Calu3 (cell line): ENCODE results near the gene WARS2. TPM values are rescaled to one million over a fixed set of nuclear protein-coding genes. Genes with fewer than 3 reads are reported as not detected.

Experiments used
- BruUV-seq: library from RNA; stranded (reverse); fragments of 400-500 nt; replicated peaks from 2 replicates; lab custom pipeline; 2021; lab: Mats Ljungman, UMichigan
- CTCF ChIA-PET: fragments of 300-600 bp; sonication (Branson Sonifier 250); formaldehyde crosslinking; loops from one replicate; lab custom pipeline; 2022; ENCODE audit warnings: antibody characterized with exemption; lab: Charles Lee
- DNase-seq: peaks from one replicate; pipeline ENCODE4 v3.0.0; 2022
- H3K27ac Mint-ChIP-seq: one replicate; pipeline ENCODE4 v1.8.0; 2022; ENCODE audit warnings: mixed read lengths; ENCODE audit not compliant: unreplicated experiment
- H3K27me3 Mint-ChIP-seq: one replicate; pipeline ENCODE4 v1.8.0; 2022; ENCODE audit warnings: mixed read lengths; ENCODE audit not compliant: unreplicated experiment
- H3K36me3 Mint-ChIP-seq: one replicate; pipeline ENCODE4 v1.8.0; 2022; ENCODE audit warnings: mild to moderate bottlenecking, moderate library complexity, mixed read lengths; ENCODE audit not compliant: insufficient read depth, unreplicated experiment
- H3K4me1 Mint-ChIP-seq: one replicate; pipeline ENCODE4 v1.8.0; 2022; ENCODE audit warnings: mild to moderate bottlenecking, low read depth, mixed read lengths; ENCODE audit not compliant: unreplicated experiment
- H3K4me3 Mint-ChIP-seq: one replicate; pipeline ENCODE4 v1.8.0; 2022; ENCODE audit warnings: mild to moderate bottlenecking, low read depth, moderate library complexity, mixed read lengths; ENCODE audit not compliant: unreplicated experiment
- H3K9me3 Mint-ChIP-seq: one replicate; pipeline ENCODE4 v1.8.0; 2022; ENCODE audit warnings: low read depth, mixed read lengths; ENCODE audit not compliant: unreplicated experiment
- intact Hi-C: fragments of 100-400 bp; cut with micrococcal nuclease; formaldehyde crosslinking; loops from one replicate; pipeline ENCODE4 v1.10.0; 2022; ENCODE audit not compliant: unreplicated experiment
- total RNA-seq: library from RNA; stranded (reverse); gene quantifications from 2 replicates; pipeline ENCODE4 v1.2.3, GENCODE V29; 2022
- TF ChIP-seq, protein P1 (sequence below): fragments of 200-600 bp; IDR thresholded peaks from one replicate; pipeline ENCODE4 v1.8.0; 2022; ENCODE audit warnings: antibody characterized with exemption; ENCODE audit not compliant: unreplicated experiment

The WARS2 gene
- total RNA-seq, 1 experiment from 2014 or later, result 7.8 TPM

GRCh38 chr1:119116725-119117124 lies 23.7 kb downstream of the WARS2 start:
- no TSS peak for BruUV-seq
- no peak for DNase-seq
- Mint-ChIP-seq H3K36me3 (no peaks in the 10 kb centered on the region), H3K27ac (no peak overlapping the region), H3K4me1 (peaks cover 11% of the 10 kb centered on the region), H3K27me3 (no peaks in the 10 kb centered on the region), H3K9me3 (no peaks in the 10 kb centered on the region), H3K4me3 (no peak overlapping the region)
- intact Hi-C loops, result no loop called here
- TF ChIP-seq, protein P1, sequence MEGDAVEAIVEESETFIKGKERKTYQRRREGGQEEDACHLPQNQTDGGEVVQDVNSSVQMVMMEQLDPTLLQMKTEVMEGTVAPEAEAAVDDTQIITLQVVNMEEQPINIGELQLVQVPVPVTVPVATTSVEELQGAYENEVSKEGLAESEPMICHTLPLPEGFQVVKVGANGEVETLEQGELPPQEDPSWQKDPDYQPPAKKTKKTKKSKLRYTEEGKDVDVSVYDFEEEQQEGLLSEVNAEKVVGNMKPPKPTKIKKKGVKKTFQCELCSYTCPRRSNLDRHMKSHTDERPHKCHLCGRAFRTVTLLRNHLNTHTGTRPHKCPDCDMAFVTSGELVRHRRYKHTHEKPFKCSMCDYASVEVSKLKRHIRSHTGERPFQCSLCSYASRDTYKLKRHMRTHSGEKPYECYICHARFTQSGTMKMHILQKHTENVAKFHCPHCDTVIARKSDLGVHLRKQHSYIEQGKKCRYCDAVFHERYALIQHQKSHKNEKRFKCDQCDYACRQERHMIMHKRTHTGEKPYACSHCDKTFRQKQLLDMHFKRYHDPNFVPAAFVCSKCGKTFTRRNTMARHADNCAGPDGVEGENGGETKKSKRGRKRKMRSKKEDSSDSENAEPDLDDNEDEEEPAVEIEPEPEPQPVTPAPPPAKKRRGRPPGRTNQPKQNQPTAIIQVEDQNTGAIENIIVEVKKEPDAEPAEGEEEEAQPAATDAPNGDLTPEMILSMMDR, result no peak
- CTCF ChIA-PET, result no interaction called here

GRCh38 chr1:119115736-119116135 lies 24.7 kb downstream of the WARS2 start:
- no peaks in the 10 kb centered on the region for H3K27me3 Mint-ChIP-seq
- DNase-seq, result no peak
- H3K27ac Mint-ChIP-seq, result no peak overlapping the region
- intact Hi-C loops, result no loop called here
- H3K36me3 Mint-ChIP-seq, result no peaks in the 10 kb centered on the region
- peaks cover 11% of the 10 kb centered on the region for H3K4me1 Mint-ChIP-seq
- no TSS peak for BruUV-seq
- no peak overlapping the region for H3K4me3 Mint-ChIP-seq
- no peaks in the 10 kb centered on the region for H3K9me3 Mint-ChIP-seq
- CTCF ChIA-PET, result no interaction called here
- TF ChIP-seq, protein P1, result no peak

- DNase-seq, result no peak
- BruUV-seq, result no TSS peak
- H3K27me3 Mint-ChIP-seq, result no peaks in the 10 kb centered on the region
- intact Hi-C loops, result no loop called here
- H3K36me3 Mint-ChIP-seq, result no peaks in the 10 kb centered on the region
- H3K4me1 Mint-ChIP-seq, result peaks cover 11% of the 10 kb centered on the region
- CTCF ChIA-PET, result no interaction called here
- no peaks in the 10 kb centered on the region for H3K9me3 Mint-ChIP-seq
- H3K27ac Mint-ChIP-seq, result no peak overlapping the region
- no peak overlapping the region for H3K4me3 Mint-ChIP-seq
- TF ChIP-seq, protein P1, result no peak
Observed at GRCh38 chr1:119115311-119115710, 25.1 kb downstream of the WARS2 start.

- H3K9me3 Mint-ChIP-seq, result no peaks in the 10 kb centered on the region
- H3K27ac Mint-ChIP-seq, result no peak overlapping the region
- TF ChIP-seq, protein P1, result no peak
- H3K36me3 Mint-ChIP-seq, result no peaks in the 10 kb centered on the region
- CTCF ChIA-PET, result no interaction called here
- BruUV-seq, result no TSS peak
- H3K4me1 Mint-ChIP-seq, result peaks cover 11% of the 10 kb centered on the region
- intact Hi-C loops, result no loop called here
- DNase-seq, result no peak
- H3K4me3 Mint-ChIP-seq, result no peak overlapping the region
- H3K27me3 Mint-ChIP-seq, result no peaks in the 10 kb centered on the region
Observed at GRCh38 chr1:119114786-119115185, 25.7 kb downstream of the WARS2 start.
